SK-N-SH treated with all-trans-retinoic acid at 6 μM for 48 hours (cell line): Measurements from ENCODE around the gene MEPCE.

ENCODE experiments used
- ATAC-seq: fragments of 200-7000 bp; cut with Tn5 transposase; 3 replicates; pipeline ENCODE4 v1.9.1; 2020; ENCODE audit warnings: mild to moderate bottlenecking, moderate library complexity
- BACH2 ChIP-seq: fragments of 250-450 bp; sonication (Bioruptor Pico); IDR thresholded peaks from 2 replicates; pipeline ENCODE4 v1.9.0; 2021; ENCODE audit warnings: mild to moderate bottlenecking, borderline replicate concordance
- CSDC2 ChIP-seq: fragments of 250-450 bp; sonication (Bioruptor Pico); IDR thresholded peaks from 2 replicates; pipeline ENCODE4 v1.5.0; 2020; ENCODE audit warnings: mild to moderate bottlenecking, moderate library complexity
- GLIS3 ChIP-seq: fragments of 250-450 bp; sonication (Bioruptor Pico); IDR thresholded peaks from 2 replicates; pipeline ENCODE4 v1.5.0; 2020; ENCODE audit warnings: mild to moderate bottlenecking, moderate library complexity
- ISL1 ChIP-seq: fragments of 250-450 bp; sonication (Bioruptor Pico); IDR thresholded peaks from 2 replicates; pipeline ENCODE4 v2.1.2; 2022; ENCODE audit warnings: mild to moderate bottlenecking, moderate library complexity
- OSR1 ChIP-seq: fragments of 250-450 bp; sonication (Bioruptor Pico); IDR thresholded peaks from 2 replicates; pipeline ENCODE4 v1.8.0; 2022; ENCODE audit warnings: moderate library complexity, mild to moderate bottlenecking, inconsistent platforms
- PPARA ChIP-seq: fragments of 250-450 bp; sonication (Bioruptor Pico); IDR thresholded peaks from 2 replicates; pipeline ENCODE4 v1.5.0; 2020; ENCODE audit warnings: mild to moderate bottlenecking, borderline replicate concordance
- RARB ChIP-seq: fragments of 250-450 bp; sonication (Bioruptor Pico); IDR thresholded peaks from 2 replicates; pipeline ENCODE4 v1.8.0; 2021; ENCODE audit warnings: mild to moderate bottlenecking, moderate library complexity
- SNAI2 ChIP-seq: fragments of 250-450 bp; sonication (Bioruptor Pico); IDR thresholded peaks from 2 replicates; pipeline ENCODE4 v1.5.0; 2020; ENCODE audit warnings: mild to moderate bottlenecking, moderate library complexity
- TOX ChIP-seq: fragments of 250-450 bp; sonication (Bioruptor Pico); IDR thresholded peaks from 2 replicates; pipeline ENCODE4 v1.8.0; 2021; ENCODE audit warnings: mild to moderate bottlenecking, moderate library complexity, borderline replicate concordance
- ZC3H10 ChIP-seq: fragments of 250-450 bp; sonication (Bioruptor Pico); IDR thresholded peaks from 2 replicates; pipeline ENCODE4 v1.5.1; 2021; ENCODE audit warnings: mild to moderate bottlenecking, moderate library complexity
- ZFP3 ChIP-seq: fragments of 250-450 bp; sonication (Bioruptor Pico); IDR thresholded peaks from 2 replicates; pipeline ENCODE4 v1.5.0; 2020; ENCODE audit warnings: mild to moderate bottlenecking, moderate library complexity
- ZFP30 ChIP-seq: fragments of 450-650 bp; formaldehyde crosslinking; IDR thresholded peaks from 2 replicates; pipeline ENCODE4 v1.5.0; 2022; ENCODE audit warnings: mild to moderate bottlenecking, moderate library complexity
- ZNF565 ChIP-seq: fragments of 450-650 bp; formaldehyde crosslinking; conservative IDR thresholded peaks from 2 replicates; pipeline ENCODE4 v1.5.0; 2020; ENCODE audit warnings: low read depth, mild to moderate bottlenecking, moderate library complexity
- ZNF70 ChIP-seq: fragments of 450-650 bp; formaldehyde crosslinking; IDR thresholded peaks from 2 replicates; pipeline ENCODE4 v1.5.0; 2020; ENCODE audit warnings: mild to moderate bottlenecking, moderate library complexity
- ZNF8 ChIP-seq: fragments of 450-650 bp; formaldehyde crosslinking; IDR thresholded peaks from 2 replicates; pipeline ENCODE4 v1.5.0; 2020; ENCODE audit warnings: mild to moderate bottlenecking, moderate library complexity
- TF ChIP-seq, protein P1 (sequence below): fragments of 250-450 bp; sonication (Bioruptor Pico); IDR thresholded peaks from 2 replicates; pipeline ENCODE4 v1.8.0; 2020; ENCODE audit warnings: mild to moderate bottlenecking, moderate library complexity, borderline replicate concordance
- TF ChIP-seq, protein P2 (sequence below): fragments of 250-450 bp; sonication (Bioruptor Pico); IDR thresholded peaks from 2 replicates; pipeline ENCODE4 v1.5.0; 2020; ENCODE audit warnings: mild to moderate bottlenecking, moderate library complexity
- TF ChIP-seq, protein P3 (sequence below): fragments of 250-450 bp; sonication (Bioruptor Pico); IDR thresholded peaks from 2 replicates; pipeline ENCODE4 v1.5.1; 2020; ENCODE audit warnings: low read depth, mild to moderate bottlenecking, moderate library complexity
- TF ChIP-seq, protein P4 (sequence below): fragments of 250-450 bp; sonication (Bioruptor Pico); IDR thresholded peaks from 2 replicates; pipeline ENCODE4 v1.8.0; 2021; ENCODE audit warnings: low read depth, mild to moderate bottlenecking, moderate library complexity, borderline replicate concordance

Gene MEPCE

DNA sequence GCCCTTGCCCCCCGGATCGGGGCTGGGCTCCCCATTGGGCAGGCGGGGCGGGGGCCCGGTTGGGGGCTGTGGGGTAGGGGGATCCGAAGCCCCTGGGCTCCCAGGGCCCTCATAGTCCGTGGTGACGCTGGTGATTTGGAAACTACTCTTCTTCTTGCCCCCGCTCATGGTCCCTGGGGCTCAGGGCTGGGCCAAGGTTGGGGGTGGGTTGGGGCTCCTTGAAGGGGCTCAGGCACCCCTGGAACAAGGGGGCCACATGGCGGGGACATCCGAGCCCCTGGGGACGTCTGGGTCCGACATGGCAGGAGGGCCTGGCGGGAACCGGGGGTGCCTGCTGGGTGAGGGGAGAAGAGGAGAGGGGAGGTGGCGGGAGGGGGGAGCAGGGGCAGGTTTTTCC, 48.2 kb downstream of the MEPCE start:
- no peak for ATAC-seq

DNA sequence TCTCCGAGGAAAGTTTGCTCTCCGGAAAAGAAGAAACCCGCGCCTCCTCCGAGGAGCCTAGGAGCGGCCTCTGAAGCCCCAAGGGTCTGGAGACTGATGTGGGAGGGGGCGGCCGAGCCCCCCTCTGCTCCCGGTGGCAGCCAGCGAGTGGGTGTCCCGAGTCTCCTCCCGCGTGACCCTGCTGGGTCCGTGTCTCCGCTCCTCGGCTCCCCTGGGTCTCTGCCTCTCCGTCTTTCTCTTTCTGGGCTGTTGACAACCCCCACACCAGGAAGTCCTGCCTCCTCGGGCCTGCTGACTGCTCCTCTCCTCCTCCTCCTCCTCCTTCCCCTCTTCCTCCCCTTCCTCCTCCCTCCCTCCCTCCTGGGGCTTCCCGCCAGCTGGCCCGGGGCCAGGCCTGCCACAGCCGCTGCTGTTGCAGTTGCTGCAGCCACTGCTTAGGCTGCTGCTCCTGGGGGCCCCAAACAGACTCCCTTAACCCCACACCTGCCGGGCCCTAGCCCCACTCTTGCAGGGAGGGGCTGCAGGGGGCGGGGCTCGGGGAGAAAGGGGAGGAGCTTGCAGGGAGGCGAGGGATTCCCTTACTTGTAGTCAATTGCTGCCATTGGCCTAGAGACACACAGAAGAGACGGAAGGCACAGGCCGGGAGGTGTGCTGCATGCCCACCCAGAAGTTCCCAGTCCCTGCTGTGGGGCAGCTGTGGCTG, 49.5 kb downstream of the MEPCE start, which contains the start of gene TSC22D4:
TSS of gene TSC22D4 (minus strand) at position 257 of the 703 bp plus-strand sequence. CDS start 1,176 bp downstream, outside the sequence.
- ATAC-seq, result peak; percentile 82
- 0 out of 2 replicates have a peak, but pooled peaks have one; percentile 3 for TF ChIP-seq ZNF70 (CRISPR knock-in tag)
- no peak for TF ChIP-seq PPARA (CRISPR knock-in tag)
- TF ChIP-seq SNAI2 (CRISPR knock-in tag), result no peak
- TF ChIP-seq, protein P1, sequence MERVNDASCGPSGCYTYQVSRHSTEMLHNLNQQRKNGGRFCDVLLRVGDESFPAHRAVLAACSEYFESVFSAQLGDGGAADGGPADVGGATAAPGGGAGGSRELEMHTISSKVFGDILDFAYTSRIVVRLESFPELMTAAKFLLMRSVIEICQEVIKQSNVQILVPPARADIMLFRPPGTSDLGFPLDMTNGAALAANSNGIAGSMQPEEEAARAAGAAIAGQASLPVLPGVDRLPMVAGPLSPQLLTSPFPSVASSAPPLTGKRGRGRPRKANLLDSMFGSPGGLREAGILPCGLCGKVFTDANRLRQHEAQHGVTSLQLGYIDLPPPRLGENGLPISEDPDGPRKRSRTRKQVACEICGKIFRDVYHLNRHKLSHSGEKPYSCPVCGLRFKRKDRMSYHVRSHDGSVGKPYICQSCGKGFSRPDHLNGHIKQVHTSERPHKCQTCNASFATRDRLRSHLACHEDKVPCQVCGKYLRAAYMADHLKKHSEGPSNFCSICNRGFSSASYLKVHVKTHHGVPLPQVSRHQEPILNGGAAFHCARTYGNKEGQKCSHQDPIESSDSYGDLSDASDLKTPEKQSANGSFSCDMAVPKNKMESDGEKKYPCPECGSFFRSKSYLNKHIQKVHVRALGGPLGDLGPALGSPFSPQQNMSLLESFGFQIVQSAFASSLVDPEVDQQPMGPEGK, result peak; percentile 90; the same call in 1 of the 2 replicates

More for the DNA sequence above, 48.2 kb downstream of the MEPCE start:
- TF ChIP-seq OSR1 (CRISPR knock-in tag) (no peak), ZC3H10 (CRISPR knock-in tag) (no peak), ZFP3 (no peak), BACH2 (CRISPR knock-in tag) (no peak), GLIS3 (no peak), ZNF70 (CRISPR knock-in tag) (no peak), ZNF565 (CRISPR knock-in tag) (no peak), TOX (CRISPR knock-in tag) (no peak), ZNF8 (CRISPR knock-in tag) (no peak), SNAI2 (CRISPR knock-in tag) (no peak), ISL1 (CRISPR knock-in tag) (no peak), CSDC2 (CRISPR knock-in tag) (no peak)
- TF ChIP-seq, protein P1, result no peak
- TF ChIP-seq, protein P2, sequence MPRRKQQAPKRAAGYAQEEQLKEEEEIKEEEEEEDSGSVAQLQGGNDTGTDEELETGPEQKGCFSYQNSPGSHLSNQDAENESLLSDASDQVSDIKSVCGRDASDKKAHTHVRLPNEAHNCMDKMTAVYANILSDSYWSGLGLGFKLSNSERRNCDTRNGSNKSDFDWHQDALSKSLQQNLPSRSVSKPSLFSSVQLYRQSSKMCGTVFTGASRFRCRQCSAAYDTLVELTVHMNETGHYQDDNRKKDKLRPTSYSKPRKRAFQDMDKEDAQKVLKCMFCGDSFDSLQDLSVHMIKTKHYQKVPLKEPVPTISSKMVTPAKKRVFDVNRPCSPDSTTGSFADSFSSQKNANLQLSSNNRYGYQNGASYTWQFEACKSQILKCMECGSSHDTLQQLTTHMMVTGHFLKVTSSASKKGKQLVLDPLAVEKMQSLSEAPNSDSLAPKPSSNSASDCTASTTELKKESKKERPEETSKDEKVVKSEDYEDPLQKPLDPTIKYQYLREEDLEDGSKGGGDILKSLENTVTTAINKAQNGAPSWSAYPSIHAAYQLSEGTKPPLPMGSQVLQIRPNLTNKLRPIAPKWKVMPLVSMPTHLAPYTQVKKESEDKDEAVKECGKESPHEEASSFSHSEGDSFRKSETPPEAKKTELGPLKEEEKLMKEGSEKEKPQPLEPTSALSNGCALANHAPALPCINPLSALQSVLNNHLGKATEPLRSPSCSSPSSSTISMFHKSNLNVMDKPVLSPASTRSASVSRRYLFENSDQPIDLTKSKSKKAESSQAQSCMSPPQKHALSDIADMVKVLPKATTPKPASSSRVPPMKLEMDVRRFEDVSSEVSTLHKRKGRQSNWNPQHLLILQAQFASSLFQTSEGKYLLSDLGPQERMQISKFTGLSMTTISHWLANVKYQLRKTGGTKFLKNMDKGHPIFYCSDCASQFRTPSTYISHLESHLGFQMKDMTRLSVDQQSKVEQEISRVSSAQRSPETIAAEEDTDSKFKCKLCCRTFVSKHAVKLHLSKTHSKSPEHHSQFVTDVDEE (CRISPR knock-in tag), result no peak
- TF ChIP-seq, protein P3, sequence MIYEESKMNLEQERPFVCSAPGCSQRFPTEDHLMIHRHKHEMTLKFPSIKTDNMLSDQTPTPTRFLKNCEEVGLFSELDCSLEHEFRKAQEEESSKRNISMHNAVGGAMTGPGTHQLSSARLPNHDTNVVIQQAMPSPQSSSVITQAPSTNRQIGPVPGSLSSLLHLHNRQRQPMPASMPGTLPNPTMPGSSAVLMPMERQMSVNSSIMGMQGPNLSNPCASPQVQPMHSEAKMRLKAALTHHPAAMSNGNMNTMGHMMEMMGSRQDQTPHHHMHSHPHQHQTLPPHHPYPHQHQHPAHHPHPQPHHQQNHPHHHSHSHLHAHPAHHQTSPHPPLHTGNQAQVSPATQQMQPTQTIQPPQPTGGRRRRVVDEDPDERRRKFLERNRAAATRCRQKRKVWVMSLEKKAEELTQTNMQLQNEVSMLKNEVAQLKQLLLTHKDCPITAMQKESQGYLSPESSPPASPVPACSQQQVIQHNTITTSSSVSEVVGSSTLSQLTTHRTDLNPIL (CRISPR knock-in tag), result no peak
- TF ChIP-seq, protein P4, sequence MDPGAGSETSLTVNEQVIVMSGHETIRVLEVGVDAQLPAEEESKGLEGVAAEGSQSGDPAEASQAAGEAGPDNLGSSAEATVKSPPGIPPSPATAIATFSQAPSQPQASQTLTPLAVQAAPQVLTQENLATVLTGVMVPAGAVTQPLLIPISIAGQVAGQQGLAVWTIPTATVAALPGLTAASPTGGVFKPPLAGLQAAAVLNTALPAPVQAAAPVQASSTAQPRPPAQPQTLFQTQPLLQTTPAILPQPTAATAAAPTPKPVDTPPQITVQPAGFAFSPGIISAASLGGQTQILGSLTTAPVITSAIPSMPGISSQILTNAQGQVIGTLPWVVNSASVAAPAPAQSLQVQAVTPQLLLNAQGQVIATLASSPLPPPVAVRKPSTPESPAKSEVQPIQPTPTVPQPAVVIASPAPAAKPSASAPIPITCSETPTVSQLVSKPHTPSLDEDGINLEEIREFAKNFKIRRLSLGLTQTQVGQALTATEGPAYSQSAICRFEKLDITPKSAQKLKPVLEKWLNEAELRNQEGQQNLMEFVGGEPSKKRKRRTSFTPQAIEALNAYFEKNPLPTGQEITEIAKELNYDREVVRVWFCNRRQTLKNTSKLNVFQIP (CRISPR knock-in tag), result no peak

DNA sequence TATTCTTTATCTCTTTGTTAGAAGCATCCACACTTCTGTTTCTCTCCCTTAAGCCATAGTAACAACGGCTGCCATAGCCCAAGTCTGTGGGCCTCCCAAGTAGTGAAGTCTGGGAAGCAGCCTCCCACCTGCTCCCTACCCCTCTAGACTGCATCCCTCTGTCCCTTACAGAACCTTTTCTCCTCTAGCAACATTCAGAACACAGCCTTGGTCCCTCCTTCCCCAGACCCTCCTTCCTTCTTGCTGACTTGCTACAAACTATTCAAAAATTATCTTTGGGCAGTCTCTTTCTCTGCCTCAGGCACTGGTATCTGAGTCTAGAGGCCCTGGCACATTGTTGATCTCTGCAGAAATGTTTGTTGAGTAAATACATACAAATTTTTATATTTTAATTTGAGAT, 51.8 kb downstream of the MEPCE start:
- no peak for ATAC-seq
- TF ChIP-seq ZC3H10 (CRISPR knock-in tag), result no peak
- no peak for TF ChIP-seq RARB (CRISPR knock-in tag)
- TF ChIP-seq ZNF565 (CRISPR knock-in tag), result no peak
- no peak for TF ChIP-seq ZFP30 (CRISPR knock-in tag)
- no peak for TF ChIP-seq BACH2 (CRISPR knock-in tag)
